HG03175 (cell line): Measurements from ENCODE around the gene B3GNT3.

Experiments used
- ATAC-seq: cut with Tn5 transposase; IDR thresholded peaks from one replicate; pipeline ENCODE4 v1.9.1; 2021; ENCODE audit warnings: mild to moderate bottlenecking, moderate library complexity; ENCODE audit not compliant: unreplicated experiment

Gene B3GNT3

DNA sequence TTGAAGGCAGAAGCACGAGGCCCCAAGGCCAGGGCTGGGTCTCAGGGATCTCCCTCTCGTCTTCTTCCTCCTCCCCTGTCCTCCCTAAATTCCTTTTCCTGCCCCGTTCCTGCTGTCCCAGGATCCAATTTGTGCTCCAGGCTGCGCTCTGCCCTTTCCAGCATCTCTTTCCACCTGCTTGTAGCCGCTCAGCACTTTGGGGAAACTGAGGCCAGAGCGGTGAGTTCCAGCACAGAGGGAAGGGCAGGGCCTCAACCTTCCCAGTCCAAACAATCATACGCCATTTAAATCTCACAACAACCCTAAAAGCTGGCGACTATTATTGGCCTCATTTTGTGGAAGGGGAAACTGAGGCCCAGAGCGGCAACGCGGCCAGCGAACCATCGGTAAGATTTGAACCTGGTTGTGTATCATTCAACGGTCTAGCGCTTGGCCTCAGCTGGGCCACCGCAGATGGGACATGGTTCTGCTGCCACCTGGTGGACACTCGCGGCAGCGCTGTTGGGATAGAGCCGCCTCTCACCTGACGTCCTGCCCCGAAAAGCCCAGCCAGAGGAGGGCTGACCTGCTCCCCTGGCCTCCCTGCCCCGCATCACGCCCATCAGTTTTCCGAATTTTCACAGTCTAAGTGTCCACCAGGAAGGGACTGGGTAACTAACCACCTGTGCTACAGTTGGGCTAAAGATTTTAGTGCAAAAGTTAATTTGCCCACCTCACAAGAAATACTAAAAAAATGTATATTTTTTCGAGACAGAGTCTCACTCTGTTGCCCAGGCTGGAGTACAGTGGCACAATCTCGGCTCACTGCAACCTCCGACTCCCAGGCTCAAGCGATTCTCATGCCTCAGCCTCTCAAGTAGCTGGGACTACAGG is 60.6 kb downstream of the B3GNT3 start:
- ATAC-seq: peak; percentile 33

DNA sequence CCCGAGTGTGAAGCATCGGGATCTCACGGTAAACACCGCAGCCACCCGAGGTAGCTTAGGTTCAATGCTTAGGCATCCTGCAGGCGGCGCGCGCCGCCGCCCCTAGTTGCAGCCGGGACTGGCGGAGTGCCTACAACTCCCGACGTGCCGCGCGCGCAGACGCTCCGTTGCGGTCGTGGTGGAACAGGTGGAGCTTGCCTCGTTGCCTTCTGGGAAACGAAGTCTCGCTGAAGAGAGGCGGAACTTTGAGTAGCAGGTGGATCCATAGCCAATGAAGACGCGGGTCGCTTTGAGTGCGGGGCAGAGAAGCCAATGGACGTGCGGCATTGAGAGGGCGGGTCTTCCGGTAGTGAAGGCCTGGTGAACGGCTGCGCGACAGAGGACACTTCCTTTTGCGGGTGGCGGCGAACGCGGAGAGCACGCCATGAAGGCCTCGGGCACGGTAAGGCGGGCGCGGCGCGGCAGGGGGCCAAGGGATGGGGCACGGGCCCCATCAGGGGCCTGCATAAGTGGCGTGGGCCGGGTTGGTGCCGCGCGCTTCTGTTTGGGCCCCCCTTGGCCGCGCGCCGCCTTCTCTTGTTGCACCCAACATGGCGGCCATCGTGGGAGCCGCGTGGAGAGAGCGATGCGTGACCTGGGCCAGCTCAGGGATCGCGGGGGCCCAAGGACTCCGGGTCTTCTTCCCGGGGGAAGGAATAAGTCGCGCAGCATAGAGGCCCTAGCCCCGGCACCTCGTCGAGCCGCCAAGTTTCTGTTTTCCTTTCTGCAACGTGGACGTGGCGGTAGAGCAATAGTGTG is 64.8 kb downstream of the B3GNT3 start, which contains the start of gene RPL18A:
RPL18A (plus strand) TSS at position 378 of the 798 bp plus-strand sequence; CDS start at position 425, 47 bp downstream.
- peak; percentile 92 for ATAC-seq

DNA sequence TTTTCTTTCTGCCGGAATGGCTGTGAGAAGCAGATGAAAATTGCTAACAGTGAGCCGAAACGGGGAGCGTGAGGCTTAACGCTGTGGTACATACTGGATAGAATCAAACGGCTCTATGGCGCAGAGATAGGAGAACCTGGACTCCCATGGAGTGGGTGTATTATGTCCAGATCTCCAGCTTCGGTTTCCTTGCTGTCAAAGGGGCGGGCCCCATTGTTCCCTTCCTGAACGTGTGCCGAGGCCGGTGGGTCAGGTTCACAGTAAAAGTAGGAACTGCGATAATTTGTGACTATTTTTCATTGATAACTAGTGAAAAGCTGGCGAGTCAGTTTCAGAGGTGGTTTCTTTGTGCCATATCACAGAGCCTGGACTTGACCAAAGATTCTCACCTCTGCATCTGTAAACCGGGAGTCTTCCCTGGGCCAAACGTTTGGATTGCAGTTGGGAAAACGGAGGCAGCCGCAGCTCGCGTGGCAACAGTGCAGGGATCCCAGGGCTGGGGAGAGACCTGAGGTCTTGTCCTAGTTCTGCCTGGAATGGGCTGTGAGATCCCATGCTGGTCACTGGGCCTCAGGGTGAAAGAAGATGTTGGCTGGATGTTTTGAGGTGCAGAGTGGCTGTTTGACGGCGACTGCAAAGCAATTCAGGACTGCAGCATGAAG is 65.5 kb downstream of the B3GNT3 start:
- ATAC-seq: no peak

DNA sequence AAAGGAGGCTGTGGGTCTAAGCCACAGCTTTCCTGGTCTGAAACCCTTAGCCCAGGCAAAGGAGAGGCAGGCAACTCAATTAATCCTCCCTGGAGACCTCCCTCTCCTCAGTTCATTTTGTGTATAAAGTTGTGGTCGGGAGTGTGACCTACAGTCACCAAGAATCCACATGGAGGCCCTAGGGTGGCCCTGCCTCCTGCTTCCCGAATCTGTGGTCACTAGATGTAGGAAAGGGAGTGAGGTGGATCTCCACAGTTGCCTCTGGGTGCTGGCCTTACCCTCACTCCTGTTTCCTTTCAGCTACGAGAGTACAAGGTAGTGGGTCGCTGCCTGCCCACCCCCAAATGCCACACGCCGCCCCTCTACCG is 66.0 kb downstream of the B3GNT3 start:
- no peak for ATAC-seq

DNA sequence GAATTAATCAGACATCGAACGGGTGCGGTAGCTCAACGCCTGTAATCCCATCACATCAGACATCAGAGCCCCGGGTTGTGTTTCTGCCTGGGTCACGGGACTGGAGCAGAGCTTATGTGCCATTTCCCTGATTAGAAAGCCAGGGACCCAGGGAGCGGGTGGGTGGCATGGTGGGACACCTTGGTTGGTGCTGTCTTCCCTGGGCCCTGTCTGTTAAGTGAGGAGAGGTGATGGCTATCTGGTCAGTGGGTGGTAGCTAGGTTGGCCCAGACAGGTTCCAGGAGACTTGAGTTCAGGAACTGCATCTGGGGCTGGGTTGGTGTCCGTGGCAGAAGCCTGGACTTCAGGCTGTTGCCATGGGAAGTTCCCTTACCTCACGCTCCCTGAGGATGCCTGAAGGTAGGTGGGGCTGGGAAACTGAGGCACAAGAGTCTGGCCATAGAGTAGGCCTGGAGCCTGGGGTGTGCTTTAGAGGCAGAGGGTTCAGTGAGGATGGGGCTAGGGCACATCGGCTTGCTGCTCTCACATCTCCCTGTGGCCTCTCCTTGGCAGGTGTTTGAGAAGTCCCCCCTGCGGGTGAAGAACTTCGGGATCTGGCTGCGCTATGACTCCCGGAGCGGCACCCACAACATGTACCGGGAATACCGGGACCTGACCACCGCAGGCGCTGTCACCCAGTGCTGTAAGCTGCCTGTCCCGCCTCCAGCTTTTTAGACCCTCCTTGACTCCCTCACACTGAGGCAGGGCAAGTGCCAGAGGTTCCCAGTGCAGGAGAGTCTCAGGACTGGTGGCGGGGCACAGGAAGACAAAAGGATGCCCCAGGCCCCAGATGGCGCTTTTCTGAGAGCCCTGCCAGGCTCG is 66.8 kb downstream of the B3GNT3 start:
- ATAC-seq: no peak

DNA sequence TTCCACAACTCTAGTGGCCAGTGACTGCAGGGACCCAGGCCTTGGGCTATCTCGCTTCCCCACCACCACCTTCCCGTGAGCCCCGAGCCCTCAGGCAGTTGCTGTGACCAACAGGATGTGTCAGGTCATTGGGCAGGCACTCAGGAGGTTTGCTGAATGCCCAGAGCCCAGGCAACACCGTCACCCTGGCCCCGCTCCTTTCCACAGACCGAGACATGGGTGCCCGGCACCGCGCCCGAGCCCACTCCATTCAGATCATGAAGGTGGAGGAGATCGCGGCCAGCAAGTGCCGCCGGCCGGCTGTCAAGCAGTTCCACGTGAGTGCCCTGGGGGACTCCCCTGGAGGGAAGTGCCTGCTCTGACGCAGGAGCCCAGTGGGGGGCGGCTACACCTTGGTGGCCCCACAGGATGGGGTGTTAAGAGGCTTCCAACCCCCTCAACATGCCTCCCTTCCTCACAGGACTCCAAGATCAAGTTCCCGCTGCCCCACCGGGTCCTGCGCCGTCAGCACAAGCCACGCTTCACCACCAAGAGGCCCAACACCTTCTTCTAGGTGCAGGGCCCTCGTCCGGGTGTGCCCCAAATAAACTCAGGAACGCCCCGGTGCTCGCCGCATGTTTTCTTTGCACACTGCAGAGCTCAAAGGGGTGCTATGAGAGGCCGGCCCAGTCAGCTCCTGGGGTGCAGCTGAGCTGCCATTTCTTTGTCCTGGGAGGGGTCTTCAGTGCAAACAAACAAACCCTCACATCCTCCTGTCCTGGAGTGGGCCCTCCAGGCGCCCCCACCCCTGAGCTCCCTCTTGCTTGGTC is 68.0 kb downstream of the B3GNT3 start:
- no peak for ATAC-seq
